ENCODE measurements around the gene GAL3ST2. TPM values are rescaled to one million over a fixed set of nuclear protein-coding genes. Genes with fewer than 3 reads are reported as not detected.
"Not testable (repeated sequence)": the region's sequence is repeated elsewhere in the genome, so short reads cannot be mapped to it uniquely, and the experiment has no call there.

GAL3ST2 gene
- total RNA-seq, 1 donor from 2014 or later: not detected

GRCh38 chr2:241808721-241809382 lies 32.2 kb downstream of the GAL3ST2 start, which contains the start of gene NEU4:
NEU4 (plus strand) TSS chr2:241809193; CDS start chr2:241814485, 5,292 bp downstream.
- DNase-seq (ENCODE audit: low read depth, low spot score): no peak

- DNase-seq (ENCODE audit: low read depth, low spot score): no peak
These were observed 33.0 kb downstream of the GAL3ST2 start for GRCh38 chr2:241809383-241810306.

GRCh38 chr2:241810307-241811200 lies 33.9 kb downstream of the GAL3ST2 start:
- no peak for DNase-seq (ENCODE audit: low read depth, low spot score)

- no peak for DNase-seq (ENCODE audit: low read depth, low spot score)
These were observed 34.8 kb downstream of the GAL3ST2 start for GRCh38 chr2:241811201-241811951.

GRCh38 chr2:241811952-241812729 lies 35.5 kb downstream of the GAL3ST2 start:
- no peak for DNase-seq (ENCODE audit: low read depth, low spot score)

- no peak for DNase-seq (ENCODE audit: low read depth, low spot score)
These were observed 36.4 kb downstream of the GAL3ST2 start for GRCh38 chr2:241812730-241813643.

GRCh38 chr2:241813644-241814392 lies 37.2 kb downstream of the GAL3ST2 start:
- no peak for DNase-seq (ENCODE audit: low read depth, low spot score)

- DNase-seq (ENCODE audit: low read depth, low spot score): no peak
These were observed 37.7 kb downstream of the GAL3ST2 start for GRCh38 chr2:241814393-241814642.

GRCh38 chr2:241814643-241815476 lies 38.2 kb downstream of the GAL3ST2 start:
- DNase-seq (ENCODE audit: low read depth, low spot score): no peak

- DNase-seq (ENCODE audit: low read depth, low spot score): no peak
These were observed 39.1 kb downstream of the GAL3ST2 start for GRCh38 chr2:241815477-241816430.

- DNase-seq (ENCODE audit: low read depth, low spot score): no peak
These were observed 40.0 kb downstream of the GAL3ST2 start for GRCh38 chr2:241816431-241817121.

- no peak for DNase-seq (ENCODE audit: low read depth, low spot score)
These were observed 40.7 kb downstream of the GAL3ST2 start for GRCh38 chr2:241817126-241817820.

- not testable (repeated sequence) for DNase-seq (ENCODE audit: low read depth, low spot score)
These were observed 41.2 kb downstream of the GAL3ST2 start for GRCh38 chr2:241817821-241818215.

GRCh38 chr2:241818229-241818942 lies 41.8 kb downstream of the GAL3ST2 start:
- no peak for DNase-seq (ENCODE audit: low read depth, low spot score)

GRCh38 chr2:241818943-241819270 lies 42.3 kb downstream of the GAL3ST2 start:
- DNase-seq (ENCODE audit: low read depth, low spot score): no peak
